VCaP (cell line): Measurements from ENCODE around the gene ADNP.
A peak's percentile ranks its signal among the peaks of the same experiment; 100 is the strongest.

Experiments used
- H3K27ac ChIP-seq: fragments of 450-650 bp; 2 replicates; pipeline ENCODE4 v1.5.1; 2017
- CTCF ChIP-seq: fragments of 450-650 bp; conservative IDR thresholded peaks from 2 replicates; pipeline ENCODE4 v1.5.1; 2017; ENCODE audit warnings: mild to moderate bottlenecking, moderate library complexity

The ADNP gene

GRCh38 chr20:50968289-50968688 lies 37.1 kb upstream of the ADNP start:
- no peak overlapping the region for H3K27ac ChIP-seq
- no peak for TF ChIP-seq CTCF

GRCh38 chr20:50967586-50967985 lies 36.3 kb upstream of the ADNP start:
- no peak for TF ChIP-seq CTCF
- no peak overlapping the region for H3K27ac ChIP-seq

- H3K27ac ChIP-seq = peak overlapping the region; percentile 95
- TF ChIP-seq CTCF = no peak
Observed at GRCh38 chr20:50959543-50960126, 28.4 kb upstream of the ADNP start.

- TF ChIP-seq CTCF = no peak
- peak within 1 kb of the TSS; percentile 95 for H3K27ac ChIP-seq
Observed at GRCh38 chr20:50958615-50959542, 27.6 kb upstream of the ADNP start, which contains the start of gene MOCS3. TSS of gene MOCS3 (plus strand) at chr20:50958818. CDS start at chr20:50958843, 25 bp downstream.

GRCh38 chr20:50957798-50958614 lies 26.8 kb upstream of the ADNP start, which contains the start of gene DPM1:
TSS of gene DPM1 (minus strand) at chr20:50958532. CDS start at chr20:50958523, 9 bp downstream.
- TF ChIP-seq CTCF = no peak
- H3K27ac ChIP-seq = peak within 1 kb of the TSS; percentile 95

- TF ChIP-seq CTCF = no peak
- peak overlapping the region; percentile 95 for H3K27ac ChIP-seq
Observed at GRCh38 chr20:50957276-50957675, 26.0 kb upstream of the ADNP start.

GRCh38 chr20:50953821-50954220 lies 22.6 kb upstream of the ADNP start:
- no peak overlapping the region for H3K27ac ChIP-seq
- TF ChIP-seq CTCF = no peak
